ENCODE measurements around the gene CDC73.

CDC73 gene

DNA sequence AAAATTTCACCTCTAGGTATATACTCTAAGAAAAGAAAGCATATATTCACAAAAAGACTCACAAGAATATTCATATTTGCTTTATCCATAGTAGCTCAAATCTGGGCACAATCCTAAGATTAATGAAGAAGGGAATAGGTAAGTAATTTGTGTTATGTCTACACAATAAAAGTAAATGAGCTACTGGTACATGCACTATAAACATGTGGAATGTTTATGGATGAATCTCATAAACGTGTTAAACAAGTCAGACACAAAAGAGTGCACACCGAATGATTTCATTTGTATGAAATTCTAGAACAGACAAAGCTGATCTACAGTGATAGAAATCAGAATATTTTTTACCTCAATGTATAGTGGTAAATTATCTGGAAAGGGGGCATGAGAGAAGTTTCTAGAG, 179.9 kb downstream of the CDC73 start:
- no peak for DNase-seq (ENCODE audit: extremely low spot score)
- POLR2A ChIA-PET, result no interaction called here
- CTCF ChIA-PET, result no interaction called here
- TF ChIP-seq BHLHE40 (IDR thresholded peaks at IDR 0.05; ENCODE audit: borderline replicate concordance) (no peak), ELF4 (IDR thresholded peaks at IDR 0.05) (no peak), FOXM1 (IDR thresholded peaks at IDR 0.05; ENCODE audit: borderline replicate concordance) (no peak), FOXA1 (IDR thresholded peaks at IDR 0.05) (no peak), ARNT (IDR thresholded peaks at IDR 0.05) (no peak), FOXK2 (IDR thresholded peaks at IDR 0.05) (no peak), PKNOX1 (IDR thresholded peaks at IDR 0.05) (no peak), SUZ12 (IDR thresholded peaks at IDR 0.05) (no peak), HDGF (IDR thresholded peaks at IDR 0.05; ENCODE audit: borderline replicate concordance) (no peak), SP1 (IDR thresholded peaks at IDR 0.05) (no peak), CTBP1 (IDR thresholded peaks at IDR 0.05; ENCODE audit: borderline replicate concordance) (no peak), LEF1 (IDR thresholded peaks at IDR 0.05; ENCODE audit: borderline replicate concordance) (no peak), NFRKB (IDR thresholded peaks at IDR 0.05) (no peak), L3MBTL2 (conservative IDR thresholded peaks at IDR 0.05) (no peak)

GRCh38 chr1:193303849-193304248, 182.0 kb downstream of the CDC73 start:
- DNase-seq (ENCODE audit: extremely low spot score), result no peak
- TF ChIP-seq SUZ12 (IDR thresholded peaks at IDR 0.05), result no peak
- no peak for TF ChIP-seq BHLHE40 (IDR thresholded peaks at IDR 0.05; ENCODE audit: borderline replicate concordance)
- POLR2A ChIA-PET, result no interaction called here
- CTCF ChIA-PET, result no interaction called here

Data from HEK293T (cell line).